Subcutaneous abdominal adipose tissue (tissue), 5 donors: ENCODE data around the gene NDRG3.

Source experiments
- H3K27ac ChIP-seq: one replicate; pipeline ENCODE4 v1.7.0; 2013; ENCODE audit warnings: low read depth, mild to moderate bottlenecking, inconsistent platforms, low read length, moderate library complexity
- H3K27me3 ChIP-seq, 5 donors: one replicate each; pipeline ENCODE4 v1.7.0; 2013; ENCODE audit warnings: low read length in 5 of 5, inconsistent platforms in 1 of 5; ENCODE audit not compliant: control insufficient read depth in 5 of 5, insufficient read depth in 4 of 5
- H3K36me3 ChIP-seq, 5 donors: one replicate each; pipeline ENCODE4 v1.7.0; 2013; ENCODE audit warnings: low read length in 5 of 5; ENCODE audit not compliant: control insufficient read depth in 5 of 5, insufficient read depth in 5 of 5
- H3K4me1 ChIP-seq, 5 donors: one replicate each; pipeline ENCODE4 v1.7.0; 2013; ENCODE audit warnings: low read length in 5 of 5, mild to moderate bottlenecking in 3 of 5, moderate library complexity in 1 of 5; ENCODE audit not compliant: control insufficient read depth in 5 of 5, insufficient read depth in 5 of 5
- H3K4me3 ChIP-seq, 5 donors: one replicate each; pipeline ENCODE4 v1.7.0; 2013; ENCODE audit warnings: low read length in 5 of 5, low read depth in 1 of 5
- H3K9ac ChIP-seq, 5 donors: one replicate each; pipeline ENCODE4 v1.7.0; 2013; ENCODE audit warnings: low read length in 5 of 5, mild to moderate bottlenecking in 4 of 5, moderate library complexity in 3 of 5
- H3K9me3 ChIP-seq, 5 donors: one replicate each; pipeline ENCODE4 v1.7.0; 2013; ENCODE audit warnings: low read length in 5 of 5; ENCODE audit not compliant: control insufficient read depth in 5 of 5
- donor health status: healthy.
- donor health status: healthy.
- donor health status: healthy.
- donor health status: healthy.
- donor health status: healthy.

NDRG3 gene

GRCh38 chr20:36768768-36769430 is 23.0 kb upstream of the NDRG3 start:
- Histone ChIP-seq H3K9me3 (no peaks in the 10 kb centered on the region), H3K27me3 (no peaks in the 10 kb centered on the region), H3K27ac (no peak overlapping the region), H3K4me3 (no peak overlapping the region), H3K9ac (peak overlapping the region in 2 of 5 donors; percentile 2 to 42), H3K36me3 (peaks cover 0 to 6% (median 2%) of the 10 kb centered on the region in 5 donors), H3K4me1 (peaks cover 2 to 17% (median 10%) of the 10 kb centered on the region in 5 donors)

GRCh38 chr20:36761125-36761524 is 15.2 kb upstream of the NDRG3 start:
- Histone ChIP-seq H3K4me3 (no peak overlapping the region), H3K9me3 (no peaks in the 10 kb centered on the region), H3K4me1 (peaks cover 0 to 16% (median 0%) of the 10 kb centered on the region in 5 donors), H3K36me3 (peaks cover 0 to 10% (median 0%) of the 10 kb centered on the region in 5 donors), H3K27me3 (no peaks in the 10 kb centered on the region), H3K27ac (no peak overlapping the region), H3K9ac (no peak overlapping the region)

- no peaks in the 10 kb centered on the region for H3K9me3 ChIP-seq
- no peak overlapping the region for H3K9ac ChIP-seq
- H3K36me3 ChIP-seq = peaks cover 0 to 10% (median 0%) of the 10 kb centered on the region in 5 donors
- H3K4me1 ChIP-seq = peaks cover 0 to 16% (median 0%) of the 10 kb centered on the region in 5 donors
- H3K4me3 ChIP-seq = no peak overlapping the region
- no peak overlapping the region for H3K27ac ChIP-seq
- H3K27me3 ChIP-seq = no peaks in the 10 kb centered on the region
Measured at GRCh38 chr20:36760647-36761046, 14.8 kb upstream of the NDRG3 start.

- no peak overlapping the region for H3K4me3 ChIP-seq
- H3K4me1 ChIP-seq = peaks cover 0 to 17% (median 0%) of the 10 kb centered on the region in 5 donors
- H3K27ac ChIP-seq = peak overlapping the region; percentile 71
- no peaks in the 10 kb centered on the region for H3K9me3 ChIP-seq
- H3K36me3 ChIP-seq = peaks cover 0 to 20% (median 5%) of the 10 kb centered on the region in 5 donors
- no peaks in the 10 kb centered on the region for H3K27me3 ChIP-seq
- peak overlapping the region in 1 of 5 donors; percentile 7 for H3K9ac ChIP-seq
Measured at GRCh38 chr20:36758276-36758675, 12.4 kb upstream of the NDRG3 start.

GRCh38 chr20:36756496-36756895 is 10.6 kb upstream of the NDRG3 start:
- no peak overlapping the region for H3K4me3 ChIP-seq
- H3K36me3 ChIP-seq = peaks cover 0 to 33% (median 15%) of the 10 kb centered on the region in 5 donors
- H3K9me3 ChIP-seq = no peaks in the 10 kb centered on the region
- H3K27me3 ChIP-seq = no peaks in the 10 kb centered on the region
- peaks cover 0 to 17% (median 0%) of the 10 kb centered on the region in 5 donors for H3K4me1 ChIP-seq
- H3K9ac ChIP-seq = no peak overlapping the region
- H3K27ac ChIP-seq = peak overlapping the region; percentile 71

GRCh38 chr20:36754656-36755222 is 8.8 kb upstream of the NDRG3 start:
- Histone ChIP-seq H3K27ac (no peak overlapping the region), H3K9me3 (no peaks in the 10 kb centered on the region), H3K36me3 (peaks cover 0 to 34% (median 15%) of the 10 kb centered on the region in 5 donors), H3K4me1 (peaks cover 0 to 17% (median 0%) of the 10 kb centered on the region in 5 donors), H3K4me3 (no peak overlapping the region), H3K27me3 (no peaks in the 10 kb centered on the region), H3K9ac (no peak overlapping the region)

GRCh38 chr20:36752582-36752981 is 6.7 kb upstream of the NDRG3 start:
- Histone ChIP-seq H3K4me3 (no peak overlapping the region), H3K9ac (no peak overlapping the region), H3K9me3 (no peaks in the 10 kb centered on the region), H3K27me3 (no peaks in the 10 kb centered on the region), H3K27ac (no peak overlapping the region), H3K4me1 (peaks cover 0 to 15% (median 0%) of the 10 kb centered on the region in 5 donors), H3K36me3 (peaks cover 0 to 32% (median 15%) of the 10 kb centered on the region in 5 donors)

GRCh38 chr20:36745234-36745926 is 510 bp downstream of the NDRG3 start:
- Histone ChIP-seq H3K4me1 (peaks cover 3 to 20% (median 19%) of the 10 kb centered on the region in 5 donors), H3K9ac (peak overlapping the region in 4 of 5 donors; percentile 33 to 80 (median 71)), H3K4me3 (peak overlapping the region; percentile 68 to 87 (median 82)), H3K27me3 (no peaks in the 10 kb centered on the region), H3K27ac (no peak overlapping the region), H3K9me3 (no peaks in the 10 kb centered on the region), H3K36me3 (no peaks in the 10 kb centered on the region)

- Histone ChIP-seq H3K36me3 (no peaks in the 10 kb centered on the region), H3K9me3 (no peaks in the 10 kb centered on the region), H3K27me3 (no peaks in the 10 kb centered on the region), H3K9ac (peak overlapping the region in 3 of 5 donors; percentile 33 to 80 (median 63)), H3K27ac (peak overlapping the region; percentile 30), H3K4me3 (peak overlapping the region; percentile 68 to 87 (median 82)), H3K4me1 (peaks cover 3 to 20% (median 19%) of the 10 kb centered on the region in 5 donors)
Measured at GRCh38 chr20:36744764-36745191, 1.1 kb downstream of the NDRG3 start.

GRCh38 chr20:36744243-36744642 is 1.6 kb downstream of the NDRG3 start:
- peaks cover 3 to 20% (median 19%) of the 10 kb centered on the region in 5 donors for H3K4me1 ChIP-seq
- peak overlapping the region in 1 of 5 donors; percentile 22 for H3K4me3 ChIP-seq
- H3K9ac ChIP-seq = peak overlapping the region in 1 of 5 donors; percentile 31
- no peaks in the 10 kb centered on the region for H3K9me3 ChIP-seq
- no peaks in the 10 kb centered on the region for H3K27me3 ChIP-seq
- H3K36me3 ChIP-seq = no peaks in the 10 kb centered on the region
- peak overlapping the region; percentile 30 for H3K27ac ChIP-seq
